B cell (primary cell): Measurements from ENCODE around the gene SCN3B.

Experiments
- CTCF ChIP-seq: fragments of 200-600 bp; IDR thresholded peaks from one replicate; pipeline ENCODE4 v1.8.0; 2022; ENCODE audit warnings: antibody characterized with exemption, mild to moderate bottlenecking
- EZH2 ChIP-seq: IDR thresholded peaks from 2 replicates; pipeline ENCODE4 v1.6.1; 2012; ENCODE audit warnings: borderline replicate concordance, low read depth, mild to moderate bottlenecking, moderate library complexity, low read length; ENCODE audit not compliant: insufficient read depth, poor library complexity, severe bottlenecking

DNA sequence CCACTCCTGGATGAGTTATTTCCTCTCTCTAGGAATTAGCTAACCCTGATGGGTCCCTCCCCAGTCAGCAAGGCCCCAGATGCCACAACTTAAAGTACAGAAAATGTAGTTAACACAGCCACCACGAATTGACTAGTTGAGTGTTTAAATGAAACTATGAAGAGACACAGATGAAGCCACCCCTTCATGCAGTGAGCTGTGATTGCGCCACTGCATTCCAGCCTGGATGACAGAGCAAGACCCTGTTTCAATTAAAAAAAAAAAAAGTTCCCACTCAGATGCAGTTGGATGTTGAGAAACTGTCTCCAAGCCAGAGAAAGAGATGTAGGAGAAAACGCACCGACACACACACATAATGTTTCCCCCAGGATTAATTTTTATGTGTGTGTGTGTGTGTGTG lies 53.3 kb downstream of the SCN3B start:
- TF ChIP-seq CTCF: no peak
- TF ChIP-seq EZH2: no peak
